ENCODE data around the gene CAMTA1.

The CAMTA1 gene

DNA sequence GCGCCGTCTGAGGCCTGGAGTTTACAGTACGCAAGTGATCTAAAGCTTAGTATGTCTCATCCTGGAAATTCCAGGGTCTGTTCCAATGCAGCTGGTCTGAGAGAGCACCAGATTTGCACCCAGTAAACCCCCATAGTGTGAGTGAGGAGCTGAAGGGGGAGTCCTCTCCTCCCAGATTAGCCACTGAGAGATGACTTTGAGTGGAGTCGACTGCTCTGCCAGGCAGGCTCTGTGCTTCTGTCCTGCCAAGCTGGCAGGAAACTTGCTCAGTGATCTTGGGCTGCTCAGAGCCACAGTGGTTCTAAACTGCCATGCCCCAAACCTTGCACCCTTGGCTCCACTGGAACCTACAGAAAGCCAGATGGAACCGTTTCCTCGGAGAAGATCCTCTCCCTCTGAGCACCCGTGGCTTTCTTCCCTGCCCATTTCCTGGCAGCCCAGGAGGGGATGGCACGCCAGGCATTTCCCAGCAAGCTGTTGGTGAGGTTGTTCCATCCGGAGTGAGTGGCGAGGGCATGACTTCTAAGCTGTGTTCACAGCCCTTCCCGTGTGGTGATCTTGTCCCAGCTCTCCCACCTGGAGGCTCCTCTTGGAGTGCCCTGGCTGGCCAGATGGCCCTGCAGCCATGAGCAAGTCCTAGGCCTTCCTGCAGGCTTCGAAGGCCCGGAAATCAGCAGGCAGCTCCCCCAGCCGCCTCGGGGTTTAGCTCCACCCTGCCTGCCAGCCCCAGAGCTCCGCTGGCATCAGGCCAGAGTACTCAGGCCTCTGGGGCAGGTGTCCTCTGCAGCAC, 859.9 kb downstream of the CAMTA1 start:
- H3K9me3 ChIP-seq (ENCODE audit: control insufficient read depth, low read depth, low read length): no peaks in the 10 kb centered on the region
- H3K4me3 ChIP-seq (ENCODE audit: low read length): no peak overlapping the region
- no peaks in the 10 kb centered on the region for H3K4me1 ChIP-seq (ENCODE audit: control insufficient read depth, low read depth, low read length)
- no peak overlapping the region for H3K27ac ChIP-seq (ENCODE audit: low read length)
- H3K27me3 ChIP-seq (ENCODE audit: control insufficient read depth, insufficient read depth, low read length): no peaks in the 10 kb centered on the region
- H3K9ac ChIP-seq (ENCODE audit: low read length): no peak overlapping the region
- H3K36me3 ChIP-seq (ENCODE audit: control insufficient read depth, low read depth, low read length): no peaks in the 10 kb centered on the region

DNA sequence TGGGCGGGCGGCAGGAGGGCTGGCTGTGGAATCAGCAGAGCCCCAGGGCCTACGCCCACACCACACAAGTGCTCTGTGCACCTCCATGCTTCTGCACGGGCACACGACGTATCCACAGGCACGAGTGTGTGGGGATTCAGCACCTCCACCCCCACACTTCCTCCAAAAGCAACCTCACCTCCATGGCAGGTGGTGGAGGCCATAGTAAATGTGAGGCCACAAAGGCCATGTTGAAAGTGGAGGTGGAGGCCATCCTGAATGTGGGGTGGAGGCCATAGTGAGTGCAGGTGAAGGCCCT, 860.4 kb downstream of the CAMTA1 start:
- Histone ChIP-seq H3K9ac (ENCODE audit: low read length) (no peak overlapping the region), H3K4me1 (ENCODE audit: control insufficient read depth, low read depth, low read length) (no peaks in the 10 kb centered on the region), H3K9me3 (ENCODE audit: control insufficient read depth, low read depth, low read length) (no peaks in the 10 kb centered on the region), H3K27me3 (ENCODE audit: control insufficient read depth, insufficient read depth, low read length) (no peaks in the 10 kb centered on the region), H3K27ac (ENCODE audit: low read length) (no peak overlapping the region), H3K36me3 (ENCODE audit: control insufficient read depth, low read depth, low read length) (no peaks in the 10 kb centered on the region), H3K4me3 (ENCODE audit: low read length) (no peak overlapping the region)

DNA sequence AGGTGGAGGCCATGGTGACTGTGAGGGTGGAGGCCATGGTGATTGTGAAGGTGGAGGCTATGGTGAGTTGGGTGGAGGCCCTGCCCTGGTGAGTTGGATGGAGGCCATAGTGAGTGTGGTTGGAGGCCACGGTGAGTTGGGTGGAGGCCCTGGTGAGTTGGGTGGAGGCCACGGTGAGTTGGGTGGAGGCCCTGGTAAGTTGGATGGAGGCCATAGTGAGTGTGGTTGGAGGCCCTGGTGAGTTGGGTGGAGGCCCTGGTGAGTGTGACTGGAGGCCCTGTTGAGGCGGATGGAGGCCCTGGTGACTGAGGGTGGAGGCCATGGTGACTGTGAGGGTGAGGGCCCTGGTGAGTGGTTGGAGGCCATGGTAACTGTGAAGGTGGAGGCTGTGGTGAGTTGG, 860.9 kb downstream of the CAMTA1 start:
- no peaks in the 10 kb centered on the region for H3K36me3 ChIP-seq (ENCODE audit: control insufficient read depth, low read depth, low read length)

DNA sequence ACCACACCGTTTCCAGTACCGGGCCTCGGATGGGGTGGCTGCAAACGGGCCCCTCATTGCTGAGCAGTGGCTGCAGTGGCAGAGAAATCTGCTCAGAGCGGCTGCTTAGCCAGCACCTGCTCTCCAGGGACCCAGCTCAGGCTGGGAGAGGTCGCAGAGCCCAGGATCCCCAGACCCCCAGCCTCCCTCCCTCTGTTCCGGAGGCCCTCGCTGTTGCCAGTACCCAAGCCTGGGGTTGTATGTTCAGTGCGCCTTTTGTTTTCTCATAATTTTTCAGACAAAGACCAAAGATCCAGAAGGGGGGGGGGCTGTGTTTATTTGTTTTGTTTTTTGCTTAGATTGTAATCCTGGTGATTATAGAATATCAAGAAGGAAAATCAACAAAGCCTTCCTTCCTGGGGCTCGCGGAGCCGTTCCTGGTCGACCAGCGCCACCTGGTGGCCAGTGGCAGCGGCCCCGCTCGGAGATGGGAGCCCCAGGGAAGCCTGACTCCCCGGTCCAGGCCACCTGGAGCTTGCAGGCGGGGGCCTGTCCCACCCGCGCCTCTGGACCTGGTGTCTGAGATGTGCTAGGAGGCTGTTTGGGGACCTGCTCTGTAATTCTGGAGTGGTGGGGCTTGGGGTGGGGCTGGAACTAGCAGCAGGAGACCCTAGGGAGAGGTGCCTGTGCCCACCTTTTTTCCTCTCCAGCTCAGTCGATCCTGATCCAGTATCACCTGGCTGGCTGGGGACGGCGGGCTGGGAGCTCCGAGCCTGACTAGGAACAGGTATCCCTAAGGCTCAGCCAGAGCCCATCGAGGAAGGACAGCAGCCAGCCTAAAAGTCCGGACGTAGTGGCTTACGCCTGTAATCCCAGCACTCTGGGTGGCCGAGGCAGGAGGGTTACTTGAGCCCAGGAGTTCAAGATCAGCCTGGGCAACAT, 862.0 kb downstream of the CAMTA1 start:
- H3K4me3 ChIP-seq (ENCODE audit: low read length): no peak overlapping the region
- H3K9ac ChIP-seq (ENCODE audit: low read length): no peak overlapping the region
- no peaks in the 10 kb centered on the region for H3K9me3 ChIP-seq (ENCODE audit: control insufficient read depth, low read depth, low read length)
- H3K27ac ChIP-seq (ENCODE audit: low read length): no peak overlapping the region
- H3K36me3 ChIP-seq (ENCODE audit: control insufficient read depth, low read depth, low read length): no peaks in the 10 kb centered on the region
- peaks cover 6% of the 10 kb centered on the region for H3K4me1 ChIP-seq (ENCODE audit: control insufficient read depth, low read depth, low read length)
- no peaks in the 10 kb centered on the region for H3K27me3 ChIP-seq (ENCODE audit: control insufficient read depth, insufficient read depth, low read length)

More for the DNA sequence above, 860.9 kb downstream of the CAMTA1 start:
- Histone ChIP-seq H3K9ac (ENCODE audit: low read length) (no peak overlapping the region), H3K9me3 (ENCODE audit: control insufficient read depth, low read depth, low read length) (no peaks in the 10 kb centered on the region), H3K27me3 (ENCODE audit: control insufficient read depth, insufficient read depth, low read length) (no peaks in the 10 kb centered on the region), H3K4me3 (ENCODE audit: low read length) (no peak overlapping the region), H3K27ac (ENCODE audit: low read length) (no peak overlapping the region), H3K4me1 (ENCODE audit: control insufficient read depth, low read depth, low read length) (peaks cover 3% of the 10 kb centered on the region)

DNA sequence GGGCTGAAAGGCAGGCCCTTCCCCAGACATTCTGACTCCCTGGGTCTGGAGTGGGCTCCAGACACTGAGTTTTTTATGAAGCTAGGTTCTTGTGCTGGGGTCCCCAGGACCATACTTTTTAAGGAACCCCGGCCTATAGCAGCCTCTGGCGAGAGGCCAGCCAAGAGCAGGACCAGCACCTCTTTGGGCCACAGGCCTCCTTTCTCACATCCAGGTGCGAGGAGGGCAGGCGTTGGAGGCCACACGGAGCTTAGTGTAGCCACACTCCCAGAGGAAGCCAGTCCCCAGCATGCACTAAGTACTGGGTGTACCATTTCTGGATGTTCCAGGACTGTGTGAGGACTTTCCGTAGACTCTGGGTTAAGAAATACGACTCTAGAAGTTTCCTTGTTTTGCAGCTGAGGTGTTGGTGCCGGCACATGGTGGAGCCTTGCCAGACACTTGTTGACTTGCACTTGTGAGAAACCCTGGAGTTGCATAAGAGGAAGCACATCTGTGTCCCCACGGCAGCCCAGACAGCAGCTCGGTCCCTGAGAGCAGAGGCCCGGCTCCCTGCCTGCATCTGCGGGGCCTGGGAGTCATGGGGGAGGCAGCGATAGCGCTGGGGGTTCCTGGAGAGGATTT, 863.6 kb downstream of the CAMTA1 start:
- H3K27me3 ChIP-seq (ENCODE audit: control insufficient read depth, insufficient read depth, low read length): no peaks in the 10 kb centered on the region
- no peak overlapping the region for H3K9ac ChIP-seq (ENCODE audit: low read length)
- no peak overlapping the region for H3K4me3 ChIP-seq (ENCODE audit: low read length)
- H3K9me3 ChIP-seq (ENCODE audit: control insufficient read depth, low read depth, low read length): no peaks in the 10 kb centered on the region
- H3K36me3 ChIP-seq (ENCODE audit: control insufficient read depth, low read depth, low read length): no peaks in the 10 kb centered on the region
- H3K27ac ChIP-seq (ENCODE audit: low read length): no peak overlapping the region
- H3K4me1 ChIP-seq (ENCODE audit: control insufficient read depth, low read depth, low read length): peaks cover 6% of the 10 kb centered on the region

DNA sequence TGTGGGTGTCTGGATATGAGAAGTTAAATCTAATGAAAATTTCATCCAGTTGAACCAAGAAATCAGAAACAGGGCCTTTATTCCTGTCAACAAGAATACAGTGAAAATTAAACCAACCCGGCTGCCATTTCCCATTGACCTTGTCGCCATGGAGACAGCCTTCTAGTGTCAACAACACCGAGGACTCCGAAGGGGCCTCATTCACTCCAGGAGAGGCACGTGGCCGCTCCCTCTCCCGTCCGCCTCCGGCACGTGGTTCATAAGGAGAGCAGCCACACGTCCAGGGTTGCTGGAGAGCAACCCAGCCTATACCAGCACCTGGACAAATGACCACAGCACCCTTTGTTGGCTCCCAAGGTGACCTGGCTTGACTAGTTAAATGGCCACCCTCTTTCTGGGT, 865.5 kb downstream of the CAMTA1 start:
- Histone ChIP-seq H3K9me3 (ENCODE audit: control insufficient read depth, low read depth, low read length) (no peaks in the 10 kb centered on the region), H3K4me1 (ENCODE audit: control insufficient read depth, low read depth, low read length) (peaks cover 6% of the 10 kb centered on the region), H3K27ac (ENCODE audit: low read length) (no peak overlapping the region), H3K4me3 (ENCODE audit: low read length) (no peak overlapping the region), H3K36me3 (ENCODE audit: control insufficient read depth, low read depth, low read length) (no peaks in the 10 kb centered on the region), H3K27me3 (ENCODE audit: control insufficient read depth, insufficient read depth, low read length) (no peaks in the 10 kb centered on the region), H3K9ac (ENCODE audit: low read length) (no peak overlapping the region)

DNA sequence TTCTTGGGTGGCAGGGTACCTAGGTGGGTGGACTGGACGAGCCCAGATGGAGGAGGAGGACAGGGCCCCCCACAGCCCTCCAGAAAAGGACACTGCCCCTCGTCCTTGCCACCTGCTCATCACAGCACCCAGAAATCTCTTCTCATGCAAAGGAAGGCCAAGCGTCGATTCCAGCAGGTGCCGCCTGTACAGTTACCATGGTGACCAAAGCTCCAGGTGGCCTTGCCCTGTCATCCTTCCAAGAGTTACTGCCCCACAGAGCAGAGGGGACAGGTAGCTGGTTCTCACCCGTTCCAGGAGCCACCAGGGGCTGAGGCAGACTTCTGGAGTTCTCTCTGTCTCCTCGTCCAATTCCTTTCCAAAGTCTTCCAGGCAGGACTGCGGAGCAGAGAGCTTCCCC, 865.9 kb downstream of the CAMTA1 start:
- H3K9me3 ChIP-seq (ENCODE audit: control insufficient read depth, low read depth, low read length): no peaks in the 10 kb centered on the region
- H3K27ac ChIP-seq (ENCODE audit: low read length): no peak overlapping the region
- H3K4me1 ChIP-seq (ENCODE audit: control insufficient read depth, low read depth, low read length): peaks cover 6% of the 10 kb centered on the region
- no peak overlapping the region for H3K9ac ChIP-seq (ENCODE audit: low read length)
- no peaks in the 10 kb centered on the region for H3K27me3 ChIP-seq (ENCODE audit: control insufficient read depth, insufficient read depth, low read length)
- no peak overlapping the region for H3K4me3 ChIP-seq (ENCODE audit: low read length)
- H3K36me3 ChIP-seq (ENCODE audit: control insufficient read depth, low read depth, low read length): no peaks in the 10 kb centered on the region

DNA sequence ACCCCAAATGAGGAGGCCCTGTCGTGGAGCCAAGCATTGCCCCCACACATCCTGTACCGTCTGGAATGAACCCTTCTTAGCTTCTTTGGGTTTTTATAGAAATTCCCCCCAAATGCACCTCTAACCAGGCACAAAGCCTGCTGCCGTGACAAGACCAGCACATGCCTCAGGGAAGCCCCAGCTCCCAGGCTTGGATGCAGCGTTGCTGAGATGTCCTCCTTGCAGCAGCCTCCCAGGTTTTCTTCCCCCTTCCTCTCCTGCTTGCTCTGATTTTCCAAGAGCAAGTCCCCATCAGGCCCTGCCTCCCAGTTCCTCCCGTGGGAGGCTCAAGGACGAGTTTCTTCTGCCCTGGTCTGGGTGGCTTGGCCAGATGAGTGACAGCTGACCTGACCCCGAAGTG, 866.8 kb downstream of the CAMTA1 start:
- Histone ChIP-seq H3K36me3 (ENCODE audit: control insufficient read depth, low read depth, low read length) (no peaks in the 10 kb centered on the region), H3K9ac (ENCODE audit: low read length) (no peak overlapping the region), H3K27me3 (ENCODE audit: control insufficient read depth, insufficient read depth, low read length) (no peaks in the 10 kb centered on the region), H3K4me1 (ENCODE audit: control insufficient read depth, low read depth, low read length) (peaks cover 6% of the 10 kb centered on the region), H3K9me3 (ENCODE audit: control insufficient read depth, low read depth, low read length) (no peaks in the 10 kb centered on the region), H3K4me3 (ENCODE audit: low read length) (no peak overlapping the region), H3K27ac (ENCODE audit: low read length) (no peak overlapping the region)

DNA sequence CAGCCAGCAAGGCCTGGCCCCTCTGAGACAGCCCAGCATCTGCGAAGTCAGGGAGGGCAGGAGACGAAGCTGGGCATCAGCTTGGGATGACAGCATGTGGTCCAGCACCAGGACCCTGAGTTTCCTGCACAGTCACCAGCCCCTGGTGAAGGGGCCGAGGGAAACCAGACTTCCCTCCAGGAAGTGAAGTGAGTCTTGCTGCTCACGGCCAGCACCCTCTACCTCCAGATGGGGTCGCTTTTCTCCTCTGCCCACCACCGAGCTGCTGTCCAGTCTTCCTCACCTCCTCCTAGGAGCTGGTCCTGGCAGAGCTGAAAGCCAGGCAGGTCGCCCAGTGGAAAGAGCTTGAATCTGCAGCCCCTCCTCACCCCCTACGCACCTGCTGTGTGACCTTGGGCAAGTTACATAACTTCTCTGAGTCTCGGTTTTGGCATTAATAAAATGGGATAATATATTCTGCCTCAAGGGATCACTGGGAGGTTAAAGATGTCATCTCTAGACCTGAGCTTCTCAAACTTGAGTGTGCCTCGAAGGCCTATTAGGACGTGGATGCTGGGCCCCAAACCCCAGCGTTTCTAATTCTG, 867.4 kb downstream of the CAMTA1 start:
- Histone ChIP-seq H3K4me1 (ENCODE audit: control insufficient read depth, low read depth, low read length) (peaks cover 6% of the 10 kb centered on the region), H3K9ac (ENCODE audit: low read length) (no peak overlapping the region), H3K27ac (ENCODE audit: low read length) (no peak overlapping the region)

DNA sequence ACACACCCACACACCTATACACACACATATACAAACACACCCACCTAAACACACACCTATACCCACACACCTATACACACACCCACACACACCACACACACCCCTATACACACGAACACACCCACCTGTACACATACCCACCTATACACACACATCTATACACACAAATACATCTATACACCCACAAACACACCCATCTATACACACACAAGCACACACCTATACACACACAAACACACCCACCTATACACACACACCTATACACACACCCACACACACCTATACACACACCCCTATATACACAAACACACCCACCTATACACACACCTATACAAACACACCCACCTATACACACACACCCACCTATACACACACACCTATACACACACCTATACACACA, 869.5 kb downstream of the CAMTA1 start:
- Histone ChIP-seq H3K9ac (ENCODE audit: low read length) (no peak overlapping the region), H3K36me3 (ENCODE audit: control insufficient read depth, low read depth, low read length) (no peaks in the 10 kb centered on the region), H3K4me3 (ENCODE audit: low read length) (no peak overlapping the region), H3K9me3 (ENCODE audit: control insufficient read depth, low read depth, low read length) (no peaks in the 10 kb centered on the region), H3K4me1 (ENCODE audit: control insufficient read depth, low read depth, low read length) (peaks cover 6% of the 10 kb centered on the region), H3K27me3 (ENCODE audit: control insufficient read depth, insufficient read depth, low read length) (no peaks in the 10 kb centered on the region), H3K27ac (ENCODE audit: low read length) (no peak overlapping the region)

More for the DNA sequence above, 867.4 kb downstream of the CAMTA1 start:
- no peaks in the 10 kb centered on the region for H3K9me3 ChIP-seq (ENCODE audit: control insufficient read depth, low read depth, low read length)
- H3K27me3 ChIP-seq (ENCODE audit: control insufficient read depth, insufficient read depth, low read length): no peaks in the 10 kb centered on the region
- no peaks in the 10 kb centered on the region for H3K36me3 ChIP-seq (ENCODE audit: control insufficient read depth, low read depth, low read length)
- H3K4me3 ChIP-seq (ENCODE audit: low read length): no peak overlapping the region

DNA sequence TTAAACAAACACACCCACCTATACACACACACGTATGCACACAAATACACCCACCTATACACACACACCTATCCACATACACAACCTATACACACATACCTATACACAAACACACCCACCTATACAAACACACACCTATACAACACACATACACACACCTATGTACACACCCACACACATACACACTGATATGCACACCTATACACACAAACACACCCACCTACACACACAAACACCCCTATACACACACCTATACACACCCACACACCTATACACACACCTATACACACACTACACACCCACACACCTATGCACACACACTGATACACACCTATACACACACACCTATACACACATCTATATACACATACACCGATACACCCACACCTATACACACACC, 870.1 kb downstream of the CAMTA1 start:
- Histone ChIP-seq H3K27me3 (ENCODE audit: control insufficient read depth, insufficient read depth, low read length) (no peaks in the 10 kb centered on the region), H3K9me3 (ENCODE audit: control insufficient read depth, low read depth, low read length) (no peaks in the 10 kb centered on the region), H3K4me1 (ENCODE audit: control insufficient read depth, low read depth, low read length) (peaks cover 6% of the 10 kb centered on the region)

More for the DNA sequence above, 870.1 kb downstream of the CAMTA1 start:
- Histone ChIP-seq H3K27ac (ENCODE audit: low read length) (no peak overlapping the region), H3K4me3 (ENCODE audit: low read length) (no peak overlapping the region), H3K9ac (ENCODE audit: low read length) (no peak overlapping the region), H3K36me3 (ENCODE audit: control insufficient read depth, low read depth, low read length) (no peaks in the 10 kb centered on the region)
